NCI-H2196 treated with DMSO at 0.1 percent for 48 hours (cell line): Measurements from ENCODE around the gene SFRP5.

Source experiments
- DNase-seq: peaks from one replicate; lab custom pipeline; 2025; ENCODE audit not compliant: unreplicated experiment; lab: John Stamatoyannopoulos, UW

The SFRP5 gene

GRCh38 chr10:97743169-97743943 lies 28.4 kb downstream of the SFRP5 start:
- DNase-seq, result no peak

DNA sequence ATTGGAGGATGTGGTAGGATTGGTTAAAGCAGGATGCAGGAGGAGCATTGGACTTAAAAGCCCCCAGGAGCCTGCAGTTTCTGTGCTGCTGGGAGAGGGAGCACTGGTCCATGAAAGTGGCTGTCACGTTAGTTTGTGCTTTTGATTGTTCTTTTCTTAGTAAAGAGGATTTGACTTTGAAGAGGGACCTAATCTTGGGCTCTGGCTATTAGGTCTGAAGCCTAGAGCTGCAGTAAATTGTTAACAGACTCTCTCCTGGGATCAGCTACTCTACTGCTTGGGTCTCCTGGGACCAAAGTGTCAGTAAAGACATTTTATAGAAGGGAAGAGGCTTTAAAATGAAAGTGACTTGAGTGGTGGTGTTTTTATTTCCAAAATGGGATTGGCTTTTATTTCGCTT lies 31.2 kb downstream of the SFRP5 start:
- DNase-seq, result no peak

DNA sequence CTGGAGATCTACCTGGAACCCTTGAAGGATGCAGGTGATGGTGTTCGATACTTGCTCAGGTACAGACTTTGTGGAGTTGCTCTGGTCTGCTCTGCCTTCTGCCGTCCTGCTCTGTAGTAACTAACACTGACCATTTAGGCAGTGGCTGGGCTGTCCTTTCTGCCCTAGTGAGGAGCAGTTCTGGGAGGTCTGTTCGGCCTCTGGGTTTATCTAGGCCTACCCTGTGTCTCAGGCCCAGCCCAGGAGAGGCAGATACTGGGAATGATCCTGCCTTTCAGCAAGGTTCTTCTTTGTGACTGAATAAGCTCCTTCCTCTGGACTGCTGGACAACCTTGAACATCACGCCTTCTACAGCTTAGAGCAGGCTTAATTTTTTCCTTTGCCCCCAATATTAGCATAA lies 33.2 kb downstream of the SFRP5 start:
- DNase-seq, result no peak

DNA sequence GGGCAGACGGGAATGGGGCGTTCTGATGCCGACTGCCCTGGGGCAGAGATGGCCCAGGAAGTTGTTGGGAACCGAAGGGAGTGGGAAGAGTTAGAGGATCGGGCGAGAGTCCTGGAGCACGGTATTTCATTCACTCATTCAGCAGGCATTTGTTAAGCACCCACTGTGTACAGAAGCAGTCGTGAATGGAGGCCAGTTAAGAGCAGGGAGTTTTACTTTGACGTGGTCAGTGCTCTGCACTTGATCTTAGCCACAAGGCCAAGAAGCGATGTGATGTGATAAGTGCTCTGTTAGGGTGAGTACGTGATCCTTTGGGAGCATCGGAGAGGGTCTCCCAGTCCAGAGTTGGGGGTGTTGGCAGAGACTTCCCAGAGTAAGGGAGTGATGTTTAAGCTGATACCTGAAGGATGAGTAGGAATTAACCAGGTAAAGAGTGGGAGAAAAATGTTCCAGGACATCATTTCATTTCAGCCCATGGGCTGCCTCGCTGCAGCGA lies 34.0 kb downstream of the SFRP5 start:
- DNase-seq, result no peak

DNA sequence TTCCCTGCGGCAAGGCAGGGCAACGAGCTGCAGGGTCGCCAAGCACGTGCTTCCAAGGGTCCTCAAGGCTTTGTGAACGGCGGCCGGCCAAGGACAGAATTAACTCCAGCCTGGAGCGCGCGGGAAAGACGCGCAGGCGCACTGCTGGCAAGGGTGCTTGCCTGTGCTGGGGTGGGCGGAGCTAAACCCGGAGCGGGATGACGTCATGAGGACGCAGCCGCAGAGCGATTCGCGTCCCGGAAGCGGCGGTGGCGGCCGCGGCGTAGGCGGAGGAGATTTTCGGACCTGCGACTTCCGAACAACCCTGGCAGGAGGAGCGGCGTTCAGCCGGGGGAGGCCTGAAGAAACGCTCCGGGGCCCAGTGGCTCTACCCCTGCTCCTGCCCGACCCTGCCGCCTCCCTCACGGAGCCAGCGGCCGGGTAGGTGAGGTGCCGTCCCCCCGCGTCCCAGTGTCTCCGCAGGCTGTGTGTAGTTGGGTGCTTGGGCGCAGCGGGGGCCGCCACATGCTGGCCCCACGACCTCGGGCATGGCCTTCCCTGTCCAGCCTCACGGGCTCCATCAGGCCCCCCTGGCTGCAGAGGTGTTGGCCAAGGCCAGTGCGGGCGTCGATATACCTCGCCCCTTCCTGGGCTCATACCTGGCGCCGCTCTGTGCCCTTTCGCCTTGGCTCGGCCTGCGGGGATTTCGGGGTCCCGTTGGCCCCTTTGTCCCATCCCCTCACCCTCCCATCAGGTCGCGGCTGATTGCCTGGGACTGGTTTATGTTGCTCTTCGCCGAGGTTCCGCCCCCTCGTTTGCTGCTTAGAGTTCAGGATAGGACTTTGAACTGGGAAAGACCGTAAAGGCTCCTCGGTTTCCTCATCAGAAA lies 34.7 kb downstream of the SFRP5 start, which contains the start of gene ZFYVE27:
TSS of gene ZFYVE27 (plus strand) at position 227 of the 868 bp plus-strand sequence. CDS start 1,350 bp downstream, outside the sequence.
- DNase-seq, result peak; percentile 78

GRCh38 chr10:97736403-97736901 lies 35.3 kb downstream of the SFRP5 start:
- peak; percentile 78 for DNase-seq

GRCh38 chr10:97734021-97734420 lies 37.8 kb downstream of the SFRP5 start:
- no peak for DNase-seq

DNA sequence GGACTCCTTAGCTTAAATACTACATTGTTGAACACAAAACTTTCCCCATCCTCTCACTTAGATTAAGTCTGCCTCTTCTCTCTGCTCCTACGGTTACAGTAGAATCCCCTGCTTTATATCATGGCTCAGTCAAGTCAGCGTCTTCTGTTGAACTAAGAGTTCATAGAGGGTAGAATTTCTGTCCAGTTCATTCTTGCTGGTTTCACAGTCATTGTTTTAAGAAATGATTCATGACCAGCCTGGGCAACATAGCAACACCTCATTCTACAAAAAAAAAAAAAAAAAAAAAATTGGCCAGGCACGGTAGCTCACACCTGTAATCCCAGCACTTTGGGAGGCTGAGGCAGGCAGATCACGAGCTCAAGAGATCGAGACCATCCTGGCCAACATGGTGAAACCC lies 38.5 kb downstream of the SFRP5 start:
- DNase-seq, result no peak

- DNase-seq, result no peak
Observed at GRCh38 chr10:97732052-97732359, 39.8 kb downstream of the SFRP5 start.

GRCh38 chr10:97731346-97732051 lies 40.3 kb downstream of the SFRP5 start:
- DNase-seq, result peak; percentile 77

GRCh38 chr10:97729014-97729413 lies 42.8 kb downstream of the SFRP5 start:
- no peak for DNase-seq

- no peak for DNase-seq
Observed at GRCh38 chr10:97726636-97727178, 45.1 kb downstream of the SFRP5 start.

DNA sequence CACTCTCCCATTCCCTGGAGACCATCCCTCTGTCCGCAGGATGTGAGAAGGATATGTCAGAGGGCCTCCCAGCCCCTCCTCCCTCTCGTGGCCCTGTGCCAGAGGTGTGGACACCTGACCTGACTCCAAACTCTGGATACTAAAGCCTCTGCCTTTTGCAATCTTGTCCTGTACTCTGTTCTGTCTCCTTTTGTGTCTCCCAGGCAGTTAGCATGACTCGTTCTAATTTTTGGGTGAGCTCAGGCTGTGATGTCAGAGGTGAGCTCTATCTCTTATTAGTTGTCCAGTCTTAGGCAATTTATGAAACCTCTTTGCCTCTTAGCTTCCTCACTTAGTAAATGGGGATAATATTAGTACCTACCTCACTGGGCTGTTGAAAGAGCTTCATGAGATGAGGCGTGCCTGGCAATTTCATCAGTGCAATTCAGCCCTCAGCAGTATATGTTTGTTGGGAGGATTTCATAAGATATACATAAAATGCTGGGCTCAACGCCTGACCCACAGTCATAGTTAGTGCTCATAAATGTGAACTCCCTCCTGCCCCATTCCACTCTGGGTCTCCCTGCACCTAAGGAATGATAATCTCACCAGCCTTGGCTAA lies 47.4 kb downstream of the SFRP5 start:
- DNase-seq, result no peak

DNA sequence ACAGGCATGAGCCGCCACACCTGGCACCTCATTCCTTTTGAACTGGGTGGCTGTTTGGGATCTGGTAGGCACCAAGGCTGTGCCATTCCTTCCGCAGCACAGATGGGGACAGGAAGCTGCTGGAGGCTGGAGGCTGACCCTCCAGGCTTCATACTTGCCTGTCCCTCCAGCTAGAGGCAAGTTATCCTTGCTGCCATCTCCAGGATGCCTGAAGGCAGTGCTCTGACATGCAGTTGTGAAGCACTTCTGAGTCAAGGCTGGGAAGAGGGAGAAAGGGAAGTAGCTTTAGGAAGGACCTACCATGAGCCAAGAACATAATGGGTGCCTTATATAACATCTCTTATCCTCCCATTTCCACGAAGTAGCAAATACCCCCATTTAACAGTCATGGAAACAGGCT lies 48.8 kb downstream of the SFRP5 start:
- DNase-seq, result no peak

DNA sequence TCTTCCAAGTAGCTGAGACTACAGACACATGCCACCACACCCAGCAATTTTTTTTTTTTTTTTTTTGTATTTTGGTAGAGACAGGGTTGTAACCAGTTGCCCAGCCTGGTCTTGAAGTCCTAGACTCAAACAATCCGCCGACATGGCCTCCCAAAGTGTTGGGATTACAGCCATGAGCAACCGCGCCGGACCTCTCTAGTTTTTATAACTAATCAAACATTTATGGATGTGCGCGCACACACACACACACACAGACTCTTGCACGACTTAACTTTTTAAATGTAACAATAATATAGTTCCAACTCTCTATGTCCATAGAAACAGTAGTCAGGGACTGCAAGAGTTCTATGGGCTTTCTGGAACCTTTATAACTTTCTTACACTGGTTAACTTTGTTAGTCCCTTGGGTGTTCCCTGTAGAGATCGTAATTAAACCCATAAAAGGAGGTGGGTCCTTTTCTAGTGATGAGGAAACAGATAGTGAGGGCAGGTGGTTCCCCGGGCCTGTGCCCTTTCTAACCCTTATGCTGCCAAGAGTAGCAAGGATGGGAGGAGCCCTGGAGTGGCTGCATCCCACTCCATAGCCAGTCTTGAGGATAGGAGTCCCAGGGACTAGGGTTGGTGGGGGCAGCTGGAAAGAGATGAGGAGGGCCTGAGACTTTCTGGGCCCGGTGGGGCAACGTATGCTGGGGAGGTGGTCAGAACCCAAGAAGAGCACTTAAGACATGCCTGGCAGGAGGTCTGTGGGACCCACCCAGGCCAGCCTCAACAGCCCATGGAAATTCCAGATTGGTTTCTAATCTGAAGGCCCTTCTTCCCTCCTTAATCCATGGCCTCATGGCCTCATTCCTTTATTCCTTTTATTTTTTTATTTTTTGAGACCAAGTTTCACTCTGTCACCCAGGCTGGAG lies 49.7 kb downstream of the SFRP5 start:
- no peak for DNase-seq

GRCh38 chr10:97719602-97720001 lies 52.2 kb downstream of the SFRP5 start:
- DNase-seq, result no peak

GRCh38 chr10:97718659-97719142 lies 53.1 kb downstream of the SFRP5 start:
- DNase-seq, result peak; percentile 74

DNA sequence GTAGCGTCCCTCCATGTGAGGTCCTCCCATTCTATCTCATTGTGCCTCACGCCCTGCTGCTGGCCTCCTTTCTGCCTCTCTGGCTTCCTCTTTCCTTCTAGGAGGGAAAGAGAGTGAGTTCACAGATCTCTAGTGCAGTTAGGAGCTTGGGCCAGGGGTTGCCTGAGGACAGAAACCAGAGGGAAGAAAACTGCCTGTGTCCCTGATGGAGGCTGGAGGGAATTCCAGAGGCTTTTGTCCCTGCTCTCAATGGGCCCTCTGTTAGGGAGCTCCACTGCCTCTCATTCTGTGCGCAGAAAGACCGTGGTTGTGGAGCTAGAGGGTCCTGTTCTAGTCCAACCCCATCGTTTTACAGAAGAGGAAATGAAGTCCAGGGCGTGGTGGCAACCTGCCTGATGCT lies 53.6 kb downstream of the SFRP5 start:
- DNase-seq, result no peak

GRCh38 chr10:97717627-97718026 lies 54.2 kb downstream of the SFRP5 start:
- DNase-seq, result no peak
